Right ventricle myocardium superior (tissue), 1 donor: ENCODE data around the gene PRPF4. TPM values are rescaled to one million over a fixed set of nuclear protein-coding genes. Genes with fewer than 3 reads are reported as not detected.

Source experiments
- ATAC-seq: fragments of 200-7000 bp; cut with Tn5 transposase; one replicate; pipeline ENCODE4 v1.9.1; 2020; ENCODE audit warnings: mild to moderate bottlenecking; ENCODE audit not compliant: poor library complexity
- DNase-seq: peaks from one replicate; pipeline ENCODE4 v3.0.0-alpha.2; 2020
- intact Hi-C: fragments of 100-400 bp; cut with DNase I; formaldehyde crosslinking; loops from one replicate; pipeline ENCODE4 v1.11.2; 2022
- total RNA-seq: library from RNA; stranded (reverse); fragmentation: NEBNext Ultra II Directional; extraction: Animal tissue kit (Norgen Biotek cat#: 25700); gene quantifications from one replicate; pipeline ENCODE4 v1.2.1, GENCODE V29; 2021
- donor health status: DM: no; HTN: yes; CAD: no; lungs with severe emphysema.

Gene PRPF4
- total RNA-seq, 1 donor from 2014 or later: 11.0 TPM

DNA sequence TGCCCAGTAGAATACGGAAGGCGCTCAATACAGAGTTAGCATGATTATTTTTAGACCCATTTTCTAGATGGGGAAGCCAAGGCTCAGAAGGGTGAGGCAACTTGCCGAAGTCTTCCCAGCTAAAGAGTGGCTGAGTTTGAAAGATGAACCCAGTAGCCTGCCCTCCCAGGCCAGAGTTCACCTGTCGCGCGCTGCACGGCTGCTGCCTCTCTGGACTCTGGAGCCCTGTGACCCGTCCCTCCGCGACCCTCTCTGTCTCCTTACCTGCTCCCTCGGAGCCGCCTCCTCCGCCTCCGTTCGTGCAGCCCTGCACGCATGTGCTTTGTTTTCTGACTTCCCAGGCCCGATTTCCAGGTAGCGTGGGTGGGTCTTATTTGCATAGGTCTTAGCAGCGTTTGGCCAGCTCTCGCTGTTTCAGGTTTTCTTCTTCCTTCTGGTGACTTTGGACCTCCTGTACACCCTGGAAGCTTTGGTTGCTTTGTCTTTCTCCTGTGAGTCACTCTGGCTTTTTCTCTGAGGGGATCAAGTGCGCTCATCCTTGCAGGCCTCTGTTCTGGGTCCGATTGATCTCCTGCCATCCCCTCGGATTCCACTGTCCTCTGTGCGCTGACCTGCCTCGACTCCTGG is 27.4 kb downstream of the PRPF4 start, which contains the start of gene RNF183:
Gene RNF183 (minus strand): TSS at position 585 of the 627 bp plus-strand sequence. CDS start 5,192 bp downstream, outside the sequence.
- DNase-seq (no peak), ATAC-seq (no peak)
- intact Hi-C loops: no loop called here

- ATAC-seq: no peak
- intact Hi-C loops: loop anchor here (5.0 kb wide), 1 partner anchor 101 kb away; no protein-coding TSS in a partner anchor
- DNase-seq: no peak
Measured at GRCh38 chr9:113306566-113306965, 31.1 kb downstream of the PRPF4 start.

GRCh38 chr9:113307396-113307975 is 32.0 kb downstream of the PRPF4 start:
- no peak for ATAC-seq
- intact Hi-C loops: loop anchor here (5.0 kb wide), 1 partner anchor 100 kb away; no protein-coding TSS in a partner anchor
- DNase-seq: no peak

- ATAC-seq (peak; percentile 76), DNase-seq (no peak)
- intact Hi-C loops: loop anchor here (5.0 kb wide), 1 partner anchor 98 kb away; no protein-coding TSS in a partner anchor
Measured at GRCh38 chr9:113309204-113309813, 33.9 kb downstream of the PRPF4 start.

- DNase-seq (no peak), ATAC-seq (peak; percentile 79)
- intact Hi-C loops: no loop called here
Measured at GRCh38 chr9:113310538-113310937, 35.1 kb downstream of the PRPF4 start.

DNA sequence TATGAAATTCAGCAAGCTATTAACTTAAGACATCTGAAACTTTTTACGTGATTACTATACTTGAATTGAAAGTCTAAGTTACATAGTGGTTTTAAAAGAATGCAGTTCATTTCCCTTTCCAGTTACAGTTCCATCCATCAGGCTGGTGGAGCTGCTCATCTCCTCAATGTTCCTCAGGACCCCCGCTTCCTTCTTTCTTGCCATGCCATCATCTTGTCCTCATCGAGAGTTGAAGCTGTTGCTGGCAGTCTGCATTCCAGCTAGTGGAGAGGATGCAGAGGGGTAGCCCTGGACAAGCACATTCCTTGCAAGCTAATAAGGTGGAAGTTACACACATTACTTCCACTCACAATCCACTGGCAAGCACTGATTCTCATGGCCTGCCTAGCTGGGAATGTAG is 36.5 kb downstream of the PRPF4 start:
- ATAC-seq (no peak), DNase-seq (no peak)
- intact Hi-C loops: no loop called here

GRCh38 chr9:113313261-113313660 is 37.8 kb downstream of the PRPF4 start:
- no peak for DNase-seq
- ATAC-seq: no peak
- intact Hi-C loops: no loop called here

DNA sequence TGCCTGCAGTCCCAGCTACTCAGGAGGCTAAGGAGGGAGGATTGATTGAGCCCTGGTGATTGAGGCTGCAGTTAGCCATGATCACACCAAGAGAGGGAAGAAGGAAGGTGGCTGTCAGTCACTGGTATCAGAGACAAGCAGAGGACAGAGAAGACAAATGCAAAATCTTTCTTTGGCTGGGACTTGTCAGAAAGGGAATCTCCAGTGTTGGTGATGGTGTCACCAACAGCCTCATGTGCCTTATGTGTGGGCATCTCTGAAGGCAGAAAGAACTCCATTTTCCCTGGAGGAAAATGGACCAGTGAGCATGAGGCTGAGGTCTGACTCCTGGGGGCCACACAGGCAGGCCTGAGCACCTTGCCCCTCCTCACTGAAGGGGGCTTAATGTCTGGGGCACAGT is 39.8 kb downstream of the PRPF4 start:
- DNase-seq: no peak
- intact Hi-C loops: no loop called here
- no peak for ATAC-seq

DNA sequence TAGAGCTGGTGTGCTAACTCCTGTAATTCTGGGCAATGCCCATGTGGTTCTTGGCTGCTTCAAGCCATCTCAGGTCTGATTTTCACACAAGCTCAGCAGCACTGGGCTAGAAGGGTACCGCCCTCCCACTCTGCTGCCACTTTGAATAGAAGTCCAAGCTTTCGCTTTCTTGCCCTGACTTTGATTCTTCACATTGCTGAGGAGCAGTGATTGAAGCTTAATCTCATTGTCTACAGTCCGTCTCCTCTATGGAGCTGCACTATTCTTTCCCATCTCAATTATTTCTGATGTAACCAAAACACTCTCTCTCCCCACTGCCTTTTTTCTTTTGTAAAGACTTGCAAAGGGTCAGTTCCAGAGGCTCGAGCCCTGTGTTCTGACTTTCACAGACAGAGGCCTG is 40.6 kb downstream of the PRPF4 start:
- intact Hi-C loops: no loop called here
- DNase-seq: no peak
- ATAC-seq: no peak

DNA sequence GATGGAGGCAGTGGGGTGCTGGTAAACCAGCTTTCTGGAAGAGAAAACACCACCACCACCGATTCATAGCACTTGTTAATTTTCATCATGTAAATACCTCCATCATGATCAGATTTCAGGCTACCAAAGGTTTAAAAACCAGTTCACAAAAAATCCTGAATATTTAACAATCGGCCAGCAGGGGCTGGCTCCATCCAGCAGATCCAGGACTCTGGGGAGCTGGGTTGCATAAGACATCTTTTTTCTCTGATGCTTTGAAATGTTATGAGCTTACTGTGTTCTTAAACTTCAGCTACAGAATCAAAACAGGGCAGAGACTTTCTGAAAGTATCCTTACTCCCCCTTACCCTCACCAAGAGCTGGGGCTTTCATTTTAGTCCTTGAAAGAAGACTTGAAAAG is 42.3 kb downstream of the PRPF4 start:
- no peak for ATAC-seq
- intact Hi-C loops: no loop called here
- no peak for DNase-seq

GRCh38 chr9:113319054-113319453 is 43.6 kb downstream of the PRPF4 start:
- no peak for DNase-seq
- ATAC-seq: no peak
- intact Hi-C loops: no loop called here

- intact Hi-C loops: no loop called here
- ATAC-seq (no peak), DNase-seq (no peak)
Measured at GRCh38 chr9:113320051-113320450, 44.6 kb downstream of the PRPF4 start.

GRCh38 chr9:113322671-113323070 is 47.2 kb downstream of the PRPF4 start:
- DNase-seq (no peak), ATAC-seq (no peak)
- intact Hi-C loops: no loop called here

- DNase-seq (no peak), ATAC-seq (no peak)
- intact Hi-C loops: no loop called here
Measured at GRCh38 chr9:113326230-113326629, 50.8 kb downstream of the PRPF4 start.

DNA sequence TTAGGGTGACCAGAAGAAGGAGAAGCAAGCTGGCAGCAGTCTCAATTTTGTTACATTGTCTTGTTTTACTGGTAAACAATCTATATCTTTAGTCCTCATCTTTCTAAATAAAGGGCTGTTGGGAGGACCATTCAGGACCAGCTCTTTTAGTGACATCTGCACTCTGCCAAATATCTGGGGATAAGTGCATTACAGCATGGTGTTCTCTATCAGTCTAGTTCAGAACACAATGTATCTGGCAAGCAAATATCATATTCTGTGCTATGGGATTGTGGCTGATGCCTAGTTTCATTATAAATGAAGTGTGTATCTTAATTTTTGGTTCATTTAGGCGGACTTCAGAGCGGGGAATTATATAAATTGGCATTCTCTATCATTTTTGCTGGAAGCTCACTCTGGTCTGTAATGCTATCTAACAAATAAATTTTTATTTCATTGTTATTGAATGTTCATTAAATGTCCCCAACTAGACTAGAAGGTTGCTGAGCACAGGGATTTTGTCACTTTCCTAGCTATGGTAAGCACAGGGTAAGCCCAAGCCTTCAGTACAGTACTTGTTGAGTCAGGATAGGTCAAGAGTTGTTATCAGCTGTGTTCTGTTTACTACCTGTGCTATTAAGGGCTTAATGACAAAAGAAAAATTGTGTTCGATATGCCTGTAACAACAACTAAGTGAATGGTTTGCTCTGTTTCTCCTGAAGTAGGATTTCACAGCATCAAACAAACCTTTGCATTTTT is 52.8 kb downstream of the PRPF4 start:
- intact Hi-C loops: no loop called here
- DNase-seq (no peak), ATAC-seq (peak; percentile 94)

GRCh38 chr9:113331780-113332179 is 56.3 kb downstream of the PRPF4 start:
- intact Hi-C loops: no loop called here
- ATAC-seq (no peak), DNase-seq (no peak)

- ATAC-seq (no peak), DNase-seq (no peak)
- intact Hi-C loops: no loop called here
Measured at GRCh38 chr9:113337714-113338113, 62.3 kb downstream of the PRPF4 start.

- ATAC-seq: peak; percentile 95
- intact Hi-C loops: no loop called here
- peak; percentile 92 for DNase-seq
Measured at GRCh38 chr9:113340011-113340699, 64.7 kb downstream of the PRPF4 start, which contains the start of gene WDR31. WDR31 (minus strand) TSS chr9:113340275; CDS start chr9:113332022, 8,253 bp downstream.
